IPS-11a (cell line): Measurements from ENCODE around the gene OR6P1.

Experiments
- H3K4me3 ChIP-seq: one replicate; pipeline ENCODE4 v1.5.1; 2013; ENCODE audit warnings: low read depth, low read length, control low read depth

The OR6P1 gene

DNA sequence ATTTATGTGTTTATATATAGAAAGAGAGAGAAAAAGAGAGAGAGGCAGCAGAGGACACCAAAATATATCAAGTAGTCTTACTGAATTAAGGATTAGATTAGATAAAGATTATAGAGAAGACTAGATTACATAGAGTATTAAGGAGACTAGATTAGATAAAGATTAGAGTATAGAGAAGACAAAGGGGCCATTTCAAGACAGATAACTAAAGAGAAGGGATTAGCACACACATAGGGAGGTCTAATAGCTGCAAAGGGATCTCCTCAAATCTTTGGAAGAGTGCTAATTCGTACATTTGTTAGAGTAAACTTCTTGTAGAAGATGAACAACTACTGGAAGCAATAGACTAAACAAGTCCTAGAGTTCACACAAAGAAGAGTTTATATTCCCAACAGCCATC, 50.4 kb downstream of the OR6P1 start:
- H3K4me3 ChIP-seq: no peak overlapping the region

DNA sequence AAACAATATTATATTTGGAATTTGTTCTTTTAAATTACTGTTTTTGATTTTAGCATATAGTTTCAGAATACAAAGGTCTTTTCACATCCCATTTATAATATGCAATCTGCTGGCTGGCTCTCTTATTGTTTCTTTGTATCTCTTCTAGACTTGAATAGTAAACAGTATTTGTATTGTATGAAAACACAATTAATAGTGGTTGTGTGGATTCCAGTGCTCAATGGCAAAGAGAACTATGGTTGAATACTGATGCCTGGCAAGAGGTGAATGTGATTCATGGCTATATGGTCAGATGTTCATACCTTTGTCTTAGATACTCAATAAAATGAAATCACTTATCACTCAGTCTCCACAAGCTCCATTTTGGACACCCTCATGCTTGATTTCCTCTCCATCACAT, 53.4 kb downstream of the OR6P1 start:
- no peak overlapping the region for H3K4me3 ChIP-seq
